T-helper 9 cell (primary cell): ENCODE data around the gene FRMD4A.
"Not testable (repeated sequence)": the region's sequence is repeated elsewhere in the genome, so short reads cannot be mapped to it uniquely, and the experiment has no call there.

ENCODE experiments used
- DNase-seq: peaks from one replicate; pipeline ENCODE4 v3.0.0-alpha.2; 2020

The FRMD4A gene

GRCh38 chr10:13868528-13869294, 462.0 kb downstream of the FRMD4A start:
- no peak for DNase-seq

- no peak for DNase-seq
Observed at GRCh38 chr10:13867822-13868221, 462.9 kb downstream of the FRMD4A start.

GRCh38 chr10:13865758-13866491, 464.8 kb downstream of the FRMD4A start:
- no peak for DNase-seq

GRCh38 chr10:13865220-13865619, 465.5 kb downstream of the FRMD4A start:
- DNase-seq: not testable (repeated sequence)

- DNase-seq: no peak
Observed at GRCh38 chr10:13862546-13863233, 468.0 kb downstream of the FRMD4A start.

- DNase-seq: no peak
Observed at GRCh38 chr10:13860886-13861285, 469.8 kb downstream of the FRMD4A start.

- DNase-seq: no peak
Observed at GRCh38 chr10:13859979-13860654, 470.6 kb downstream of the FRMD4A start.

- no peak for DNase-seq
Observed at GRCh38 chr10:13858709-13859108, 472.0 kb downstream of the FRMD4A start.

- DNase-seq: no peak
Observed at GRCh38 chr10:13857451-13857850, 473.3 kb downstream of the FRMD4A start.

- DNase-seq: no peak
Observed at GRCh38 chr10:13853854-13854253, 476.9 kb downstream of the FRMD4A start.

GRCh38 chr10:13852872-13853271, 477.9 kb downstream of the FRMD4A start:
- DNase-seq: no peak

GRCh38 chr10:13851906-13852305, 478.8 kb downstream of the FRMD4A start:
- no peak for DNase-seq

GRCh38 chr10:13848520-13849445, 481.9 kb downstream of the FRMD4A start:
- DNase-seq: no peak

GRCh38 chr10:13847201-13847631, 483.5 kb downstream of the FRMD4A start:
- no peak for DNase-seq

GRCh38 chr10:13845897-13846296, 484.8 kb downstream of the FRMD4A start:
- DNase-seq: no peak

- DNase-seq: no peak
Observed at GRCh38 chr10:13844651-13845050, 486.1 kb downstream of the FRMD4A start.

- DNase-seq: no peak
Observed at GRCh38 chr10:13842117-13842516, 488.6 kb downstream of the FRMD4A start.

- no peak for DNase-seq
Observed at GRCh38 chr10:13840036-13840435, 490.7 kb downstream of the FRMD4A start.

GRCh38 chr10:13839430-13839990, 491.2 kb downstream of the FRMD4A start:
- DNase-seq: no peak

GRCh38 chr10:13839030-13839429, 491.7 kb downstream of the FRMD4A start:
- DNase-seq: no peak

- no peak for DNase-seq
Observed at GRCh38 chr10:13837966-13838365, 492.8 kb downstream of the FRMD4A start.
